ENCODE results near the gene MAP1A.

MAP1A gene

GRCh38 chr15:43511012-43511885, 6.2 kb upstream of the MAP1A start:
- no peak for DNase-seq (ENCODE audit: low read depth)

- no peak for DNase-seq (ENCODE audit: low read depth)
These were observed 3.9 kb upstream of the MAP1A start for GRCh38 chr15:43513550-43513949.

- DNase-seq (ENCODE audit: low read depth) = no peak
These were observed 3.0 kb upstream of the MAP1A start for GRCh38 chr15:43514241-43515057.

GRCh38 chr15:43515741-43516140, 1.7 kb upstream of the MAP1A start:
- no peak for DNase-seq (ENCODE audit: low read depth)

- no peak for DNase-seq (ENCODE audit: low read depth)
These were observed 1.2 kb upstream of the MAP1A start for GRCh38 chr15:43516185-43516584.

- DNase-seq (ENCODE audit: low read depth) = no peak
These were observed 531 bp upstream of the MAP1A start for GRCh38 chr15:43516801-43517353.

GRCh38 chr15:43518197-43518761, 871 bp downstream of the MAP1A start:
- DNase-seq (ENCODE audit: low read depth) = no peak

GRCh38 chr15:43519196-43519595, 1.8 kb downstream of the MAP1A start:
- no peak for DNase-seq (ENCODE audit: low read depth)

- no peak for DNase-seq (ENCODE audit: low read depth)
These were observed 2.7 kb downstream of the MAP1A start for GRCh38 chr15:43520138-43520537.

- no peak for DNase-seq (ENCODE audit: low read depth)
These were observed 4.0 kb downstream of the MAP1A start for GRCh38 chr15:43521419-43521818.

- no peak for DNase-seq (ENCODE audit: low read depth)
These were observed 4.8 kb downstream of the MAP1A start for GRCh38 chr15:43522247-43522646.

- no peak for DNase-seq (ENCODE audit: low read depth)
These were observed 6.2 kb downstream of the MAP1A start for GRCh38 chr15:43523646-43524045.

GRCh38 chr15:43524254-43524845, 6.9 kb downstream of the MAP1A start:
- DNase-seq (ENCODE audit: low read depth) = no peak

- DNase-seq (ENCODE audit: low read depth) = no peak
These were observed 7.7 kb downstream of the MAP1A start for GRCh38 chr15:43525131-43525530.

GRCh38 chr15:43526261-43526930, 9.0 kb downstream of the MAP1A start:
- no peak for DNase-seq (ENCODE audit: low read depth)

GRCh38 chr15:43527016-43527801, 9.8 kb downstream of the MAP1A start:
- DNase-seq (ENCODE audit: low read depth) = no peak

- no peak for DNase-seq (ENCODE audit: low read depth)
These were observed 10.6 kb downstream of the MAP1A start for GRCh38 chr15:43527802-43528541.

GRCh38 chr15:43528542-43529007, 11.2 kb downstream of the MAP1A start:
- DNase-seq (ENCODE audit: low read depth) = no peak

- no peak for DNase-seq (ENCODE audit: low read depth)
These were observed 11.7 kb downstream of the MAP1A start for GRCh38 chr15:43529141-43529540.

Measured in stimulated activated CD8-positive, alpha-beta memory T cell treated with anti-CD3 and anti-CD28 coated beads, Interleukin-7, amount 100 ng/mL, for 24 hours (primary cell).